SK-N-SH treated with all-trans-retinoic acid at 6 μM for 48 hours (cell line): Measurements from ENCODE around the gene HPCAL1.
A peak's percentile ranks its signal among the peaks of the same experiment; 100 is the strongest.

ENCODE experiments used
- ATAC-seq: fragments of 200-7000 bp; cut with Tn5 transposase; 3 replicates; pipeline ENCODE4 v1.9.1; 2020; ENCODE audit warnings: mild to moderate bottlenecking, moderate library complexity
- ARNTL ChIP-seq: fragments of 450-650 bp; formaldehyde crosslinking; IDR thresholded peaks from 2 replicates; pipeline ENCODE4 v1.5.0; 2020; ENCODE audit warnings: low read depth, mild to moderate bottlenecking, moderate library complexity, borderline replicate concordance
- CREB5 ChIP-seq: fragments of 250-450 bp; sonication (Bioruptor Pico); IDR thresholded peaks from 2 replicates; pipeline ENCODE4 v1.5.1; 2020; ENCODE audit warnings: low read depth, mild to moderate bottlenecking, moderate library complexity
- CSDC2 ChIP-seq: fragments of 250-450 bp; sonication (Bioruptor Pico); IDR thresholded peaks from 2 replicates; pipeline ENCODE4 v1.5.0; 2020; ENCODE audit warnings: mild to moderate bottlenecking, moderate library complexity
- CSRNP3 ChIP-seq: fragments of 250-450 bp; sonication (Bioruptor Pico); IDR thresholded peaks from 2 replicates; pipeline ENCODE4 v1.5.1; 2021; ENCODE audit warnings: mild to moderate bottlenecking, moderate library complexity
- GLIS3 ChIP-seq: fragments of 250-450 bp; sonication (Bioruptor Pico); IDR thresholded peaks from 2 replicates; pipeline ENCODE4 v1.5.0; 2020; ENCODE audit warnings: mild to moderate bottlenecking, moderate library complexity
- ISL1 ChIP-seq: fragments of 250-450 bp; sonication (Bioruptor Pico); IDR thresholded peaks from 2 replicates; pipeline ENCODE4 v2.1.2; 2022; ENCODE audit warnings: mild to moderate bottlenecking, moderate library complexity
- OSR1 ChIP-seq: fragments of 250-450 bp; sonication (Bioruptor Pico); IDR thresholded peaks from 2 replicates; pipeline ENCODE4 v1.8.0; 2022; ENCODE audit warnings: moderate library complexity, mild to moderate bottlenecking, inconsistent platforms
- PATZ1 ChIP-seq: fragments of 250-450 bp; sonication (Bioruptor Pico); IDR thresholded peaks from 2 replicates; pipeline ENCODE4 v1.8.0; 2020; ENCODE audit warnings: mild to moderate bottlenecking, moderate library complexity, borderline replicate concordance
- POU6F1 ChIP-seq: fragments of 250-450 bp; sonication (Bioruptor Pico); IDR thresholded peaks from 2 replicates; pipeline ENCODE4 v1.8.0; 2021; ENCODE audit warnings: low read depth, mild to moderate bottlenecking, moderate library complexity, borderline replicate concordance
- PPARA ChIP-seq: fragments of 250-450 bp; sonication (Bioruptor Pico); IDR thresholded peaks from 2 replicates; pipeline ENCODE4 v1.5.0; 2020; ENCODE audit warnings: mild to moderate bottlenecking, borderline replicate concordance
- SNAI2 ChIP-seq: fragments of 250-450 bp; sonication (Bioruptor Pico); IDR thresholded peaks from 2 replicates; pipeline ENCODE4 v1.5.0; 2020; ENCODE audit warnings: mild to moderate bottlenecking, moderate library complexity
- TCF4 ChIP-seq: fragments of 250-450 bp; sonication (Bioruptor Pico); IDR thresholded peaks from 2 replicates; pipeline ENCODE4 v1.8.0; 2021; ENCODE audit warnings: mild to moderate bottlenecking, moderate library complexity, borderline replicate concordance
- TOX ChIP-seq: fragments of 250-450 bp; sonication (Bioruptor Pico); IDR thresholded peaks from 2 replicates; pipeline ENCODE4 v1.8.0; 2021; ENCODE audit warnings: mild to moderate bottlenecking, moderate library complexity, borderline replicate concordance
- TSHZ2 ChIP-seq: fragments of 250-450 bp; sonication (Bioruptor Pico); IDR thresholded peaks from 2 replicates; pipeline ENCODE4 v1.5.0; 2020; ENCODE audit warnings: mild to moderate bottlenecking, moderate library complexity
- ZC3H10 ChIP-seq: fragments of 250-450 bp; sonication (Bioruptor Pico); IDR thresholded peaks from 2 replicates; pipeline ENCODE4 v1.5.1; 2021; ENCODE audit warnings: mild to moderate bottlenecking, moderate library complexity
- ZFP3 ChIP-seq: fragments of 250-450 bp; sonication (Bioruptor Pico); IDR thresholded peaks from 2 replicates; pipeline ENCODE4 v1.5.0; 2020; ENCODE audit warnings: mild to moderate bottlenecking, moderate library complexity
- ZFP30 ChIP-seq: fragments of 450-650 bp; formaldehyde crosslinking; IDR thresholded peaks from 2 replicates; pipeline ENCODE4 v1.5.0; 2022; ENCODE audit warnings: mild to moderate bottlenecking, moderate library complexity
- ZNF565 ChIP-seq: fragments of 450-650 bp; formaldehyde crosslinking; conservative IDR thresholded peaks from 2 replicates; pipeline ENCODE4 v1.5.0; 2020; ENCODE audit warnings: low read depth, mild to moderate bottlenecking, moderate library complexity
- ZNF70 ChIP-seq: fragments of 450-650 bp; formaldehyde crosslinking; IDR thresholded peaks from 2 replicates; pipeline ENCODE4 v1.5.0; 2020; ENCODE audit warnings: mild to moderate bottlenecking, moderate library complexity
- ZNF8 ChIP-seq: fragments of 450-650 bp; formaldehyde crosslinking; IDR thresholded peaks from 2 replicates; pipeline ENCODE4 v1.5.0; 2020; ENCODE audit warnings: mild to moderate bottlenecking, moderate library complexity

The HPCAL1 gene

GRCh38 chr2:10343191-10343590, 40.5 kb downstream of the HPCAL1 start:
- TF ChIP-seq ZNF8 (CRISPR knock-in tag) (no peak), ZNF565 (no peak), PPARA (CRISPR knock-in tag) (no peak)
- no peak for ATAC-seq

GRCh38 chr2:10343658-10344057, 41.0 kb downstream of the HPCAL1 start:
- no peak for TF ChIP-seq PATZ1 (CRISPR knock-in tag)
- no peak for TF ChIP-seq CREB5 (CRISPR knock-in tag)
- no peak for TF ChIP-seq OSR1 (CRISPR knock-in tag)
- TF ChIP-seq CSDC2 (CRISPR knock-in tag): no peak
- no peak for TF ChIP-seq ARNTL (CRISPR knock-in tag)
- TF ChIP-seq TCF4 (CRISPR knock-in tag): no peak
- no peak for TF ChIP-seq PPARA (CRISPR knock-in tag)
- no peak for TF ChIP-seq ZNF8 (CRISPR knock-in tag)
- no peak for TF ChIP-seq TOX
- no peak for TF ChIP-seq ZNF565
- no peak for TF ChIP-seq GLIS3 (CRISPR knock-in tag)
- no peak for TF ChIP-seq CSRNP3
- no peak for TF ChIP-seq ZC3H10 (CRISPR knock-in tag)
- no peak for TF ChIP-seq TSHZ2 (CRISPR knock-in tag)
- no peak for TF ChIP-seq ZFP30
- TF ChIP-seq POU6F1 (CRISPR knock-in tag): no peak
- no peak for TF ChIP-seq ISL1 (CRISPR knock-in tag)
- TF ChIP-seq ZFP3 (CRISPR knock-in tag): no peak
- TF ChIP-seq ZNF70 (CRISPR knock-in tag): no peak
- ATAC-seq: no peak; the same call in 2 of the 3 replicates

- peak; percentile 91 for ATAC-seq
- TF ChIP-seq TSHZ2 (CRISPR knock-in tag) (no peak; the same call in none of the 2 replicates), ZNF70 (CRISPR knock-in tag) (no peak), ZNF8 (CRISPR knock-in tag) (0 out of 2 replicates have a peak, but pooled peaks have one; percentile 20), ZNF565 (no peak), SNAI2 (CRISPR knock-in tag) (peak; percentile 85; the same call in 1 of the 2 replicates), CSRNP3 (no peak), ISL1 (CRISPR knock-in tag) (peak; percentile 38; the same call in 1 of the 2 replicates), CSDC2 (CRISPR knock-in tag) (no peak), OSR1 (CRISPR knock-in tag) (no peak), CREB5 (CRISPR knock-in tag) (0 out of 2 replicates have a peak, but pooled peaks have one; percentile 25), ZFP3 (CRISPR knock-in tag) (peak; percentile 42; the same call in 1 of the 2 replicates)
Observed at GRCh38 chr2:10344105-10345066, 41.7 kb downstream of the HPCAL1 start.
